ENCODE data around the gene LTK. TPM values are rescaled to one million over a fixed set of nuclear protein-coding genes. Genes with fewer than 3 reads are reported as not detected.

Gene LTK
- total RNA-seq, 1 donor from 2014 or later: 15.1 TPM

- Histone ChIP-seq H3K4me1 (peaks cover 29% of the 10 kb centered on the region), H3K36me3 (no peaks in the 10 kb centered on the region), H3K27me3 (peaks cover 44% of the 10 kb centered on the region), H3K27ac (no peak overlapping the region), H3K4me3 (no peak overlapping the region), H3K9me3 (no peaks in the 10 kb centered on the region)
- no peak for TF ChIP-seq CTCF (IDR thresholded peaks at IDR 0.05)
- no peak for ATAC-seq
- DNase-seq: no peak
- intact Hi-C loops (cut with DNase I): no loop called here
Measured at GRCh38 chr15:41491889-41492288, 21.7 kb downstream of the LTK start.

DNA sequence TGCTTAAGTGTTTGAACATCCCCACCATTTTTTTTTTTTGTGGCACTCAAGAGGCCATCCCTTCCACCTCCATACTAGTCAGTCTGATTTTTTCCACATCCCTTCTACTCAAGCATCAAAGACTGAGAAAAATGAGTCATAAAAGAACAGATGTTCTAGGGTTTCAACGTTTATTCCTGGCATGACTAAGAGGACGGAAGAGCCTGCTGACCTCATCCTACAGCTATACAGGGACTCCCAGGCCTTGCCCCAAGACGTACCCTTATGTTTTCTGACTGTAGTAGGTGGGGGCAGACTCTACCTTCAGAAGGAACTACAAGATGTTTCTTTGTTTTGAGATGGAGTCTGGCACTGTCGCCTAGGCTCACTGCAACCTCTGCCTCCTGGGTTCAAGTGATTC lies 23.3 kb downstream of the LTK start:
- intact Hi-C loops (cut with DNase I): no loop called here
- peaks cover 28% of the 10 kb centered on the region for H3K27me3 ChIP-seq
- no peak for DNase-seq

GRCh38 chr15:41489641-41490040 lies 24.0 kb downstream of the LTK start:
- ATAC-seq: no peak
- Histone ChIP-seq H3K9me3 (no peaks in the 10 kb centered on the region), H3K27me3 (peaks cover 21% of the 10 kb centered on the region), H3K4me3 (no peak overlapping the region), H3K27ac (no peak overlapping the region), H3K4me1 (peaks cover 15% of the 10 kb centered on the region), H3K36me3 (no peaks in the 10 kb centered on the region)
- intact Hi-C loops (cut with DNase I): no loop called here
- no peak for TF ChIP-seq CTCF (IDR thresholded peaks at IDR 0.05)
- DNase-seq: no peak

More for the DNA sequence above, 23.3 kb downstream of the LTK start:
- no peaks in the 10 kb centered on the region for H3K36me3 ChIP-seq
- no peak for ATAC-seq
- no peak for TF ChIP-seq CTCF (IDR thresholded peaks at IDR 0.05)
- H3K4me3 ChIP-seq: no peak overlapping the region
- no peak overlapping the region for H3K27ac ChIP-seq
- peaks cover 22% of the 10 kb centered on the region for H3K4me1 ChIP-seq
- H3K9me3 ChIP-seq: no peaks in the 10 kb centered on the region

- peaks cover 5% of the 10 kb centered on the region for H3K4me1 ChIP-seq
- no peak overlapping the region for H3K27ac ChIP-seq
- peaks cover 14% of the 10 kb centered on the region for H3K27me3 ChIP-seq
- no peaks in the 10 kb centered on the region for H3K36me3 ChIP-seq
- DNase-seq (no peak), ATAC-seq (peak; percentile 19)
- intact Hi-C loops (cut with DNase I): no loop called here
- no peak overlapping the region for H3K4me3 ChIP-seq
- no peak for TF ChIP-seq CTCF (IDR thresholded peaks at IDR 0.05)
- H3K9me3 ChIP-seq: no peaks in the 10 kb centered on the region
Measured at GRCh38 chr15:41487802-41488201, 25.8 kb downstream of the LTK start.

- ATAC-seq (no peak), DNase-seq (no peak)
- no peak overlapping the region for H3K27ac ChIP-seq
- no peak overlapping the region for H3K4me3 ChIP-seq
- H3K4me1 ChIP-seq: peaks cover 1% of the 10 kb centered on the region
- no peaks in the 10 kb centered on the region for H3K9me3 ChIP-seq
- H3K36me3 ChIP-seq: peaks cover 3% of the 10 kb centered on the region
- intact Hi-C loops (cut with DNase I): no loop called here
- no peak for TF ChIP-seq CTCF (IDR thresholded peaks at IDR 0.05)
- peaks cover 14% of the 10 kb centered on the region for H3K27me3 ChIP-seq
Measured at GRCh38 chr15:41487381-41487780, 26.2 kb downstream of the LTK start.

DNA sequence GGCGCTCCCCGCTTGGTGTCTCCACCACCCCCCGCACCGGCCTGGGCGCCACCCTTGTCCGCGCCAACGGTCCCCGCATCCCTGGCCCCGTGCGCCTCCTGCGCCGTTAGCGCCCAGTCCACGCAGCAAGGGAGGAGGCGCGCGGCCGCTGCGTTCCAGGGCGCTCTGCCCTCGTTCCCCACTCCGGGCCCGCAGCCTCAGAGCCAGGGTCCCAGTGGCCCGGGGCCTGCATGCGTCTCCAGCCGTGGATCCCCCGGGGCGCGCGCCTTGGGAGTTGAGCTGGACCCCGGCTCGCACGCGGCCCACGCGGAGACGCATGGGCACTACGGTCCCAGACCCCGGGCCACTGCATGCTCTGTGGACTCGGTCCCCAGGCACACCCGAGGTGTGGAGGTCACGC lies 27.3 kb downstream of the LTK start:
- no peaks in the 10 kb centered on the region for H3K9me3 ChIP-seq
- TF ChIP-seq CTCF (IDR thresholded peaks at IDR 0.05): no peak
- peaks cover 14% of the 10 kb centered on the region for H3K36me3 ChIP-seq
- no peak for DNase-seq
- intact Hi-C loops (cut with DNase I): no loop called here
- H3K27me3 ChIP-seq: peaks cover 14% of the 10 kb centered on the region
- H3K4me3 ChIP-seq: no peak overlapping the region
- ATAC-seq: peak; percentile 13
- no peak overlapping the region for H3K27ac ChIP-seq
- H3K4me1 ChIP-seq: no peaks in the 10 kb centered on the region
